Measurements from ENCODE around the gene UFD1. TPM values are rescaled to one million over a fixed set of nuclear protein-coding genes. Genes with fewer than 3 reads are reported as not detected.

UFD1 gene
- total and polyA plus RNA-seq, 9 of the 15 experiments (the other 6 are each of a cell fraction or from before 2014, with no cell fraction given): 238 to 645 (median 363) TPM

DNA sequence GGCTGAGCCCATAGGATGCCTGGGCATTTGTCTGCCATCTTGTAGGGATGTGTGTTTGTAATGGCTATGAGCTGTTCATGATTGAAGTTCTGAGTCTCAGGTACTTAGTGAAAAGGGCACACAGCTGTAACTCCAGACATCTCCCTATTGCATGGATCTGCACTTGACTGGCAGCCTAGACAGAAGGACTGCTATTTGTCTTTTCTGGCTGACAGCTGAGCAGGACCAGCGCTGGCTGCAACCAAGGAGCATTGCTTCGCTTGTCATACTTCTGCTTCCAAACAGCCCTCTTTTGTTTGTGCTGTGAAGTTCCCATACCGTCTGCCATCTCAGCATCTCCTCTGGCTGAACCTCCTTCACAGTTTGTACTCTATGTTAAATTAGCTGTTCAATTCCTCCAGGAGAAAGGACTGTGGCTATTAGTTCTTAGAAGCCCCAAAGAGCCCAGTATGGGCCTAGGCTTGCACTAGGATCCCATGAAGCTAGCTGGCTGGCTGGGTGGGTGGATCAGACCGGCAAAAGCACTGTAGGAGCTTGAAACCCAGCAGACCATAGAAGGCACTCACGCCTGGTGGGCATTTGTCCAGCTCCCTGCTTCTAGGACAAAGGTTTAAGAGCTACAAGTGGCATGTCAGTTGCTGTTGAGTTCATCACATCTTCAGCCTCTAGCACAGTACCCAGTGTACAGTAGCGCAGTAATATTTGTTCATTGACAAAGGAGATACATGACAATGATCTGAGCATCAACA, 67.9 kb downstream of the UFD1 start (continued):
- TF ChIP-seq, protein P1, sequence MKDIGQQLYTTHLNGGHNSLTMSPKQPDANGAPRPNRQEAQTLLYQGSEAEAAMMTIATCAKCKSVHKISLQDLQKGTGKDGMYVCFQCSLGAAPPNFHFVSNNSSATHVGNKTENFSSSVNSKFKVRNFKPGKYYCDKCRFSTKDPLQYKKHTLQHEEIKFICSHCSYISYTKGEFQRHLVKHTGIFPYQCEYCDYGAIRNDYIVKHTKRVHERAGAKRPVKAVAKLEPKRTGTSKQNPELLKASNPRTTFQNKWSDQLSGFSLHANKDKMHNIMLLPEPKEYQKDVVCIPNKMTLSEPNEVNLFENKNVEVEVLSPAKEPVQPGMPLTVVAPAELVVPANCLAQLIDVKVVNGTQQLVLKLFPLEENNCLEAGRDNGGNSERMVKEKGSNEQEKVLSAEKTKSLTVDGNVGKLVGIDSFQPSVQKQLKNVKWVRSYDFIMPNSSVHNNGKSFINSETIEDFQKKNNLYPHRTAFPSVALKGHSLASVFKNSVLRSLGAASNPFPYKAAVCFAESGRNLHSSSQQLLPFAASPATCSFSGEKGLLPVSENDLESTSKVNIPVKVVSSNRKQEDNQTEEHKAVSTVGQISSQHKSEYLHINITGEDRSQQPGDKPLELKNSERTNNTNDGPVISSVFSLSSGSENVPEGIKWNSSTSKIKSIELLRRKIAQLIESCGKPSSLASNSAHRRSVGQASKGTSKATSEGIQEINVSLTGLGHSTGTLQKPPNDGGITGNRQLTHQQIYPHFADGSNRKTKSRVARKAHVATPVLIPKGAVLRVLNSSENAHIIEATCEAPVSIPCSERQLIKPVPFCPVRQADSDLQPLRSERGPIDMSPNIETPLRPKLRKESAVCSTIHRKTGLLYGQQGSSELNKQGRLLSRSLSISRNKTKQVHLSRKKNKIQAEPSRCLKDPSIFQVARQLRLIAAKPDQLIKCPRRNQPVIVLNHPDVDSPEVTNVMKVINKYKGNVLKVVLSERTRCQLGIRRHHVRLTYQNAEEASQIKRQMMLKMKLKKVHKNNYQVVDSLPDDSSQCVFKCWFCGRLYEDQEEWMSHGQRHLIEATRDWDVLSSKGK (CRISPR knock-in tag; IDR thresholded peaks at IDR 0.05): no peak
- TF ChIP-seq ZSCAN29 (IDR thresholded peaks at IDR 0.05): no peak

DNA sequence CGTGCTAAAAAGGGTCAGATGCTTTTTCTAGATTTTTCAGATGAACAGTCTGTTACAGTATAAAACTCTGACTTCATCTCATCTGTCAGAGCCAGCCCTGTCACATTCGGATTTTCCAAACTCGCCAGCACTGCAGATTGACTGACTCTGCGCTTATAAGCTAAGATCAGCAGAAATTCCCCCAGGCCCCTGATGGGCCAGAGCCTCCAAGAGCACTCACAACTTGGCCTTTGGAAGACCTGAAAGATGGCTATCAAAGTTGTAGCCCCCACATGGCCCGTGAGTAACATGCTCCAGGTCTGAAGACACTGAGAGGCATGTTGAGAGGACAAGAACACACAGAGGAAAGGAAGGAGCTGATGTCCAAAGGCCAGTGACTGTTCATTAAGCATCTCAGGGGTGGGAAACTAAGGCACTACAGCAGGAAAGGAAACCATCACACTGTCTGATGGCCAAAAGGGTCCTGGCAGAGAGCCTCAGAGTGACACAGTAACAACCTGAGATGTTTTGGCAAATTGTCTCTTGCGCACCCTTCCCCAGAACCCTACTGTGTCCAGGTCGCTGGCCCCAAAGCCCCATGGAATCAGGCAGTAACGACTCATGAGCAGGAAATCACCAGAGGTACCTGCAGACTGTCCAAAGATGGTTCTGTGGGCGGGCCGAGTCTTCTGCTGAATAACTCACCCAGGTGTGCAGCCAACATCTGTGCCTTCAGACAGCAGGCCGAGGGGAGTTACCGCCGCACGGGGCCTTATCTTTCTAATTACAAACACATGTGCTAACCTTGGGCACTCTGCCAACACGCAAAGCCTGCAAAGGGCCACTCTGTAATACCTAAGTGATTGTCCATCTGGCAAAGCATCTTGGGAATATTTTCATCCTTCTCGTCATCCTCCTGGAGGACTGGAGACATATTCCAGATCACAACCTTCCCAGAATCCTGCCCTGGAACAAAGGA, 71.1 kb downstream of the UFD1 start:
- intact Hi-C loops (cut with micrococcal nuclease): loop anchor here (1.0 kb wide), 3 partner anchors 11 to 39 kb away; partner anchors contain the start of gene C22orf39
- BruUV-seq (replicated peaks): no TSS peak
- TF ChIP-seq POLR2AphosphoS2 (IDR thresholded peaks at IDR 0.05; ENCODE audit: low read length): no peak
- no peak for TF ChIP-seq FOXK2 (conservative IDR thresholded peaks at IDR 0.05 in 1 of 2, IDR thresholded peaks at IDR 0.05 in 1 of 2; ENCODE audit: low read depth in 2 of 2)
- TF ChIP-seq ZFX (CRISPR knock-in tag; IDR thresholded peaks at IDR 0.05): no peak
- TF ChIP-seq RCOR1 (IDR thresholded peaks at IDR 0.05; ENCODE audit: borderline replicate concordance in 1 of 2, low read depth in 2 of 2, low read length in 2 of 2): peak; percentile 61 to 95; a peak in 3 of 4 replicates
- TF ChIP-seq MIER1 (IDR thresholded peaks at IDR 0.05; ENCODE audit: low read depth): no peak
- no peak for TF ChIP-seq ZNF324 (CRISPR knock-in tag; IDR thresholded peaks at IDR 0.05)
- TF ChIP-seq FOS (IDR thresholded peaks at IDR 0.05; ENCODE audit: extremely low read depth, insufficient read length): no peak
- peak; percentile 64; the same call in 1 of the 2 replicates for TF ChIP-seq CC2D1A (IDR thresholded peaks at IDR 0.05)
- no peak for TF ChIP-seq GTF2A2 (tag; IDR thresholded peaks at IDR 0.05)
- TF ChIP-seq, protein P2, sequence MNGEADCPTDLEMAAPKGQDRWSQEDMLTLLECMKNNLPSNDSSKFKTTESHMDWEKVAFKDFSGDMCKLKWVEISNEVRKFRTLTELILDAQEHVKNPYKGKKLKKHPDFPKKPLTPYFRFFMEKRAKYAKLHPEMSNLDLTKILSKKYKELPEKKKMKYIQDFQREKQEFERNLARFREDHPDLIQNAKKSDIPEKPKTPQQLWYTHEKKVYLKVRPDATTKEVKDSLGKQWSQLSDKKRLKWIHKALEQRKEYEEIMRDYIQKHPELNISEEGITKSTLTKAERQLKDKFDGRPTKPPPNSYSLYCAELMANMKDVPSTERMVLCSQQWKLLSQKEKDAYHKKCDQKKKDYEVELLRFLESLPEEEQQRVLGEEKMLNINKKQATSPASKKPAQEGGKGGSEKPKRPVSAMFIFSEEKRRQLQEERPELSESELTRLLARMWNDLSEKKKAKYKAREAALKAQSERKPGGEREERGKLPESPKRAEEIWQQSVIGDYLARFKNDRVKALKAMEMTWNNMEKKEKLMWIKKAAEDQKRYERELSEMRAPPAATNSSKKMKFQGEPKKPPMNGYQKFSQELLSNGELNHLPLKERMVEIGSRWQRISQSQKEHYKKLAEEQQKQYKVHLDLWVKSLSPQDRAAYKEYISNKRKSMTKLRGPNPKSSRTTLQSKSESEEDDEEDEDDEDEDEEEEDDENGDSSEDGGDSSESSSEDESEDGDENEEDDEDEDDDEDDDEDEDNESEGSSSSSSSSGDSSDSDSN (IDR thresholded peaks at IDR 0.05; ENCODE audit: borderline replicate concordance in 1 of 2, low read depth in 2 of 2, low read length in 2 of 2): no peak

More for the DNA sequence above, 71.1 kb downstream of the UFD1 start:
- no peak overlapping the region for H3K4me3 ChIP-seq
- no peaks in the 10 kb centered on the region for H3K27me3 ChIP-seq (ENCODE audit: control insufficient read depth in 2 of 2, insufficient read depth in 2 of 2, low read length in 2 of 2)
- WGBS (ENCODE audit: insufficient coverage, low coverage, missing lambda C conversion rate): 47% methylated on average over 16 of the region's 16 CpGs
- H4K20me1 ChIP-seq (replicated peaks; ENCODE audit: control insufficient read depth, insufficient read depth, low read length): peaks cover 34% of the 10 kb centered on the region
- H3K9me3 ChIP-seq (replicated peaks; ENCODE audit: control insufficient read depth, insufficient read depth, low read depth, low read length): no peaks in the 10 kb centered on the region
- ChIA-PET CTCF (ENCODE audit: low intra/inter-chr PET ratio) (interaction anchor here (1.1 kb wide), 1 partner anchor 303 kb away, joined by 3 read pairs; no protein-coding TSS in a partner anchor), POLR2A (interaction anchor here (0.6 to 14.3 kb wide), 8 partner anchors 10 to 367 kb away, joined by 3 to 245 read pairs (median 4); no protein-coding TSS in a partner anchor)
- no peak overlapping the region; the same call in 2 of the 3 replicates for H3K27ac ChIP-seq (ENCODE audit: extremely low read depth, low read depth, low read length)
- H2AFZ ChIP-seq (ENCODE audit: low read depth, low read length): no peak overlapping the region
- peak; percentile 76 for ATAC-seq
- DNase-seq (ENCODE audit: extremely low read depth in 1 of 4, low spot score in 3 of 4): peak; percentile 90 to 96 (median 94)
- H3K36me3 ChIP-seq (ENCODE audit: control insufficient read depth, insufficient read depth, low read length): peaks cover 95% of the 10 kb centered on the region
- in situ Hi-C loops (cut with MboI): no loop called here
- H3K9ac ChIP-seq (ENCODE audit: insufficient read depth in 1 of 2, low read depth in 2 of 2, low read length in 2 of 2): peak overlapping the region in 1 of 2 experiments; percentile 13; a peak in 1 of 4 replicates
- peaks cover 24% of the 10 kb centered on the region for H3K9me1 ChIP-seq (ENCODE audit: control insufficient read depth, insufficient read depth, low read length)
- peaks cover 46% of the 10 kb centered on the region for H3K79me2 ChIP-seq (ENCODE audit: control insufficient read depth, insufficient read depth, low read length)
- H3K4me2 ChIP-seq (ENCODE audit: insufficient read depth, low read length): no peak overlapping the region; the same call in 1 of the 2 replicates
- peaks cover 18 to 24% of the 10 kb centered on the region in 2 experiments; a peak in 4 of 5 replicates for H3K4me1 ChIP-seq (replicated peaks in 1 of 2; ENCODE audit: control insufficient read depth in 2 of 2, insufficient read depth in 2 of 2, low read length in 2 of 2)
- FAIRE-seq: peak; percentile 57
